NCI-H2227 (cell line): Measurements from ENCODE around the gene MYCBPAP.

Source experiments
- DNase-seq: peaks from one replicate; lab custom pipeline; 2025; ENCODE audit not compliant: unreplicated experiment; lab: John Stamatoyannopoulos, UW

Gene MYCBPAP

GRCh38 chr17:50507871-50508572 lies at the start of gene MYCBPAP:
MYCBPAP (plus strand) TSS chr17:50508439; CDS start chr17:50508675, 236 bp downstream.
- peak; percentile 95 for DNase-seq

- DNase-seq, result no peak
Observed at GRCh38 chr17:50458701-50459676, 49.2 kb upstream of the MYCBPAP start.

- DNase-seq, result no peak
Observed at GRCh38 chr17:50459756-50460155, 48.5 kb upstream of the MYCBPAP start.

- DNase-seq, result no peak
Observed at GRCh38 chr17:50460831-50461526, 47.3 kb upstream of the MYCBPAP start.

GRCh38 chr17:50461550-50462132 lies 46.6 kb upstream of the MYCBPAP start:
- DNase-seq, result no peak

- DNase-seq, result no peak
Observed at GRCh38 chr17:50462446-50462845, 45.8 kb upstream of the MYCBPAP start.

- no peak for DNase-seq
Observed at GRCh38 chr17:50464121-50464520, 44.1 kb upstream of the MYCBPAP start.

GRCh38 chr17:50464736-50465135 lies 43.5 kb upstream of the MYCBPAP start:
- DNase-seq, result no peak

- no peak for DNase-seq
Observed at GRCh38 chr17:50465171-50465570, 43.1 kb upstream of the MYCBPAP start.

GRCh38 chr17:50465635-50466034 lies 42.6 kb upstream of the MYCBPAP start:
- no peak for DNase-seq

GRCh38 chr17:50466371-50467113 lies 41.7 kb upstream of the MYCBPAP start:
- no peak for DNase-seq

- DNase-seq, result no peak
Observed at GRCh38 chr17:50467114-50467854, 41.0 kb upstream of the MYCBPAP start.

GRCh38 chr17:50467855-50468303 lies 40.4 kb upstream of the MYCBPAP start:
- no peak for DNase-seq

GRCh38 chr17:50468304-50469207 lies 39.7 kb upstream of the MYCBPAP start, which contains the start of gene CHAD:
CHAD (minus strand) TSS chr17:50468880; CDS start chr17:50468813, 67 bp downstream.
- peak; percentile 22 for DNase-seq

- no peak for DNase-seq
Observed at GRCh38 chr17:50469208-50469605, 39.0 kb upstream of the MYCBPAP start.

GRCh38 chr17:50469671-50470305 lies 38.5 kb upstream of the MYCBPAP start:
- no peak for DNase-seq

- no peak for DNase-seq
Observed at GRCh38 chr17:50470426-50470825, 37.8 kb upstream of the MYCBPAP start.
